GM21360 (cell line): ENCODE results near the gene NARF.
"Not testable (repeated sequence)": the region's sequence is repeated elsewhere in the genome, so short reads cannot be mapped to it uniquely, and the experiment has no call there.

Experiments
- ATAC-seq: cut with Tn5 transposase; IDR thresholded peaks from one replicate; pipeline ENCODE4 v1.9.1; 2021; ENCODE audit warnings: mild to moderate bottlenecking, moderate library complexity; ENCODE audit not compliant: unreplicated experiment

Gene NARF

DNA sequence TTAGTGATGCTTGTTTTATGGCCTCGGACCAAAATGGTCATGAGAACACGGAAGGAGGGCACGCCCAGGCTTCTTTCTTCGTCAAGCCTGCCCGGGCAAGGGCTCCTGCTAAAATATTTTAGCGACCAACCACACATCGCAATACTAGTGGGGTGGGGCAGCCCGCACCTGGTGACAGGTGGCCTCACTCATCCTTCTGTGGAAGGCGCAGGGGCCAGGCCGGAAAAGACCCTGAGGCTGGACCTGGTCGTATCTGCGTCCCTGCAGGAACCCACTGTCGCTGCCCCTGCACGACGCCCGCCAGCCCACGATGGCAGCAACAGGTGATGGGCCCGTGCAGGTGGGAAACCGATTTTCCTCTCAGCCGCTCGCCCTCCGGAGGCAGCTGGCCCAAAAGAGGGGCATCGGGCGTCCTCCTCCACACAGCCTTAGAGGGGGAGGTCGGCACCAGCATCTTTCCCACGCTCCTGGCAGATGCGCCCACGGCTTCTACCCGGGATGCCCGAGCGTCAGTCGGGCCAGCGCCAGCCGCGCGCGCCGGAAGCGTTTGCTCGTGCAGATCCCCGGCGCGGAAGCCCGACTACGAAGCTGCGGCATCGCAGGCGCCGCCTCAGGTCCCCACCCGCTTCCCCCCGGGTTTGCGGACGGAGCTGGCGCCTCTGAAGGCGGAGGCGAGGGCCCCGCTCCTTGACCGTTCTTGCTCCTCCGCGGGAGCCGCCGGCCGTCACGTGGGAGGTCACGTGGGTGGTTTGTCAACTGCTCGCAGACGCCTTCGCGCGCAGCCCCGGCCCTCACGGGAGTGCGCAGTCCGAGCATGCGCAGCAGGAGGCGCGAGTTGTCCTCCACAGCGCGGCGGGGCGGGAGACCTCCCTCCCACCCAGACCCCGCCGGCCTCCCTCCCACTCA lies 38.2 kb downstream of the NARF start:
- ATAC-seq = peak; percentile 49

DNA sequence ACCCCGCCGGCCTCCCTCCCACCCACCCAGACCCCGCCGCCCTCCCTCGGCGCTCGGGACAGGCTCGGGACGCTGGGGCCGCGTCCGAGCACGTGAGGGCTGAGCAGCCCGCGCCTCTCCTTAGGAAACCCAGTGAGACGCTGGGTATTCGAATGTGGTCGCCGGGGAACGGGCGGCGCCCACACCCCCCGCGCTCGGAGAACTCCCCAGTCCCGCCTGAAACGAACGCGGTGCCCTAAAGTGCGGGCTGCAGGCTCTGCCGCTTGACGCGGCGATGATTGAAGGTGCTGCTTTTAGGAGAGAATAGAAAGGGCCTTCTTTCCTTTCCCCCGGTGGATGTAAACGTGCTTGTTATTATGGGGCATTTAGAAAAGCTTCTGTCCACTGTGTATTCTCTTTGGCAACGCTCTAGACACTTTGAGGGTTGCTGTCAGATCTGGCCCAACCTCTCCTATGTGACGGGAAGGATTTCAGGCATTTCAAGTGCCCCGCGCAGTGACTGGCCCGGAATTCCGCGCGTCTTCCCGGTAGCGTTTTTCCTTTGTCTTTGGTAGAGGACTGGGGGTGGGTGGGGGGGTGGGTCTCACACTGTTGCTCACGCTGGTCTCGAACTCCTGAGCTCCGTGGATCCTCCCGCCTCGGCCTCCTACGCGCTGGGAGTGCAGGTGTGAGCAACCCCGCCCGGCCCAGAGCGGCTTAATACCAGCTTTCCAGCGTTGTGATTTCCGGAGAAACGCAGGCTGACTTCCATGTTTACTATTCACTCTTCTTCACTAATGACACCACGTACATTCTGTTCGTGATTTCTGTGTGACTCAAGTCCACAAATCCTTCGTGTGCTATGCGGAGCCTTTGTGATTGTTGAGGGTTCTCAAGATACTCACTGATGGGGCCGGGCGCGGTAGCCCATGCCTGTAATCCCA lies 39.2 kb downstream of the NARF start:
- ATAC-seq = peak; percentile 3

DNA sequence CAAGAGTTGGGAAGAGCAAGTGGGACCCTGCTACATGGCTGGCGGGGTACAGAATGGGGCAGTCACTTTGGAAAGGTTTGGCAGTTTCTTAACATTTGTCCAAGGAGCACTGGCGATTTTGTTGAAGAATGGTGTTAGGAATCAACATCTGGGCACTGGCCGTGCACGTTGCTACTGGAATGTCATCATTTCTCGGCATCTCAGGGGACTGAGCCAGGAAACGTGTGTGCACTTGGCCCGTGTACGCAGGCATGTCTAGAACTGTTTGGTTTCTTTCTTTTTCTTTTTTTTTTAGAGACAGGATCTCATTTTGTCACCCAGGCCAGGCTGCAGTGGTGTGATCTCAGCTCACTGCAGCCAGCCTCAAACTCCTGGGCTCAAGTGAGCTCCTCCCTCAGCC lies 43.7 kb downstream of the NARF start:
- no peak for ATAC-seq

DNA sequence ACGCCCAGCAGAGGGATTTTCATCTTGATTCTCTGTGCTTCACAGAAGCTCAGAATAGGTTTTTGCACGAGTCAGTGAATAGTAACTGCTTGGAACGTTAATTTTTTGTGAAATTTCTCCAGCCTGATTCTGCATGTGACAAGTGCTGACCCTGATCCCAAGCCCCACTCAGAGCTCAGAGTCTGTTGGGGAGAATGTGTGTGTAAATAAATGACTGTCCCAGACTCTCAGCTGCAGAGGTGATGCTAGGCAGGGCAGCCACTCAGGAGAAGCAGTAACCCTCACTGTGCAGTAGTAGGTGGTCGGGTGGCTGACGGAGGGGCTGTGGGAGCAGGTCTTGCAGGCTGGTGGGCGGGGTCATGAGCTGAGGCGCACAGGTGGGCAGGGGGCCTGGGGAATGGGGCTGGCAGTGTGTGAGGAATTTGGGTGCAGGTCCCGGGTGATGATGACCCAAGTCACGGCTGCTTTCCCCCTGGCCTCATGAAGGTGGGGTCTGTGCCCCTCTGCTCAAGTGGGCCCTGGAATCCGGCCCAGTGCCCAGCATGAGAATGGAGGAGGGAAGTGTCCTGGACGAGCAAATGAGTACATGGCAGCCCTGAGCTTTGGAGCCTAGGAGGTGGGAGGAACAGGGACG lies 44.7 kb downstream of the NARF start:
- no peak for ATAC-seq

DNA sequence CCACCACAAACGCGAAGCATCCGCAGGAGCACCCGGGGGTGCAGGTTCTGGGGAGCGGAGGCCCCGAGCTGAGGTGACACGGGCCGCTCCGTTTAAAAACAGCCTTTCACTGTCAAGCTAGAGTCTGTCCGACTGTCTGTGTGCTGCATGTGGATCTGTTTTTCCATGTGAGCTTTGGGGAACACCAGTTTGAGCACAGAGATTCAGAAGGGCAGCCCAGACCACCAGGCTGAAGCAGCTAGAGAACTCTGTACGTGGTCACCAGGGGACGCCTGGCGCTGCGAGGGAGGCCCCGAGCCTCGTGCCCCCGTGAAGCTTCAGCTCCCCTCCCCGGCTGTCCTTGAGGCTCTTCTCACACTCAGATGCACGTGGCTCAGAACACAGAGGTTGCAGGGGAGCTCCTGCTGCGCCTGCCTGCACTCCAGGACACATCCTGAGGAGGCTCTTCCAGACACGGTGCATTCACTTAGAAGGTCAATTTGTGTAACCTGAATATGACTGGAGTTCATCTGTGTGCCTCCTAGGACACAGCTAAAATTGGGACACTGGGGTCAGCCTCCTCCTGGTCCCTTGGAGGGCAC lies 45.3 kb downstream of the NARF start:
- no peak for ATAC-seq

DNA sequence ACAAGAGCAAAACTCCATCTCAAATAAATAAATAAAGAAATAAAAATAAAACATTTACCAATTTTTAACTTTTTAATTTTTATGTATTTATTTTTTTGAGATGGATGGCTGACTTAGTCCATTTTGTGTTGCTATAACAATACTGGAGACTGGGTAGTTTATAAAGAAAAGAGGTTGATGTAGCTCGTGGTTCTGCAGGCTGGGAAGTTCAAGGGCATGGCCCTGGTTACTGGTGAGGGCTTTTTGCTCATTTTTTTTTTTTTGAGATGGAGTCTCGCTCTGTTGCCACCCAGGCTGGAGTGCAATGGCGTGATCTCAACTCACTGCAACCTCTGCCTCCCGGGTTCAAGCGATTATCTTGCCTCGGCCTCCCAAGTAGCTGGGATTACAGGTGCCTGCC lies 46.8 kb downstream of the NARF start:
- no peak for ATAC-seq

DNA sequence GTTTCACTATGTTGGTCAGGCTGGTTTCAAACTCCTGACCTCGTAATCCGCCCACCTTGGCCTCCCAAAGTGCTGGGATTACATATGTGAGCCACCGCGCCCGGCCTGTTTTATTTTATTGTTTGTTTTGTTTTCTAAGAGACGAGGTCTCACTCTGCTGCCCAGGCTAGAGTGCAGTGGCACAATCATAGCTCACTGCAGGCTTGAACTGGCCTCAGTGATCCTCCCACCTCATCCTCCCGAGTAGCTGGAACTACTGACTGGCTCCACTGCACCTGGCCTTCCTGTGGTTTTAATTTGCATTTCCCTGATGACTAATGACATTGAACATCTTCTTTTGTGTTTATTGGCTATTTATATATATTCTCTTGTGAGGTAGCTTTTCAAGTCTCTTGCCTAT lies 47.9 kb downstream of the NARF start:
- peak; percentile 88 for ATAC-seq

DNA sequence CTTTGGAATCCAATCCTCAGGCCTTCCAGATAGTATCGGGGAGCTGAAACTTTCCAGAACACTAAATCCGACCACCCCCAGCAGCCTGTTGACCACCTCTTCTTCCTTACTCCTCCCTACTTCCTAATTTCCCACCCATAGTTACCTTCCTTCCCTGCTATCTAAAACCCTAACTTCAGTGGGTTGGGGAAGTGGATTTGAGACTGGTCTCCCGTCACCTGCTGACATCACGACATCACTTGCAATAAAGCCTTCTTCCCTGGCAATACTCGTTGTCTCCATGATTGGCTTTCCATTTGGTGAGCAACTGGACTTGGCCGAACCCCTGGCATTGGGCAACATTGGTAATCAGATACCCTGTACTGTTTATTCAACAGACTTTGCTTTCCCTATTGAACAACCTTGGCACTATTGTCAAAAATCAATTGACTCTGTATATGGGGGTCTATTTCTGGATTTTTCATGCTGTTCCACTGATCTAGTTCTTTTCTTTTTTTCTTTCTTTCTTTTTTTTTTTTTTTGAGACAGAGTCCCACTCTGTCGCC lies 49.2 kb downstream of the NARF start:
- ATAC-seq = no peak

DNA sequence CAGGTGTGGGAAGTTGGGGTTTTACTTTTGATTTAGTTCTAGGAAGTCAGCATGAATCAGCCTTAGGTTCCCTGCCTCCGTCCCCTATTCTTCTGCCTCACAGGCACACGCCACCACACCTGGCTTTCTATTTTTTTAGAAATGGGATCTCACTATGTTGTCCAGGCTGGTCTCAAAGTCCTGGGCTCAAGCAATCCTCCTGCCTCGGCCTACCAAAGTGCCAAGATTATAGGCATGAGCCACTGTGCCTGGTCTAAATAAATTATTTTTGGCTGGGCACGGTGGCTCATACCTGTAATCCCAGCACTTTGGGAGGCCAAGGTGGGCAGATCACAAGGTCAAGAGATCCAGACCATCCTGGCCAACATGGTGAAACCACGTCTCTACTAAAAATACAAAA lies 53.1 kb downstream of the NARF start:
- ATAC-seq = not testable (repeated sequence)

DNA sequence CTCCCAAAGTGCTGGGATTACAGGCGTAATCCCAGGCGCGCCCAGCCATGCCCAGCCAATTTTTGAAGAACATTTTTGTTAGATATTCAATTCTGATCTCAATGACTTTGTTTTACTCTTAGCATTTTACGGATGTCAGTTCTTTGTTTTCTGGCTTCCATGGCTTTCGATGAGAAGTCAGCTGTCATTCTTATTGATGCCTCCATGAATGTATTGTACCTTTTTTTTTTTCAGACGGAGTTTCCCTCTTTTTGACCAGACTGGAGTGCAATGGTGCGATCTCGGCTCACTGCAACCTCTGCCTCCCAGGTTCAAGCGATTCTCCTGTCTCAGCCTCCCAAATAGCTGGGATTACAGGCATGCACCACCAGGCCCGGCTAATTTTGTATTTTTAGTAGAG lies 55.3 kb downstream of the NARF start:
- ATAC-seq = not testable (repeated sequence)

DNA sequence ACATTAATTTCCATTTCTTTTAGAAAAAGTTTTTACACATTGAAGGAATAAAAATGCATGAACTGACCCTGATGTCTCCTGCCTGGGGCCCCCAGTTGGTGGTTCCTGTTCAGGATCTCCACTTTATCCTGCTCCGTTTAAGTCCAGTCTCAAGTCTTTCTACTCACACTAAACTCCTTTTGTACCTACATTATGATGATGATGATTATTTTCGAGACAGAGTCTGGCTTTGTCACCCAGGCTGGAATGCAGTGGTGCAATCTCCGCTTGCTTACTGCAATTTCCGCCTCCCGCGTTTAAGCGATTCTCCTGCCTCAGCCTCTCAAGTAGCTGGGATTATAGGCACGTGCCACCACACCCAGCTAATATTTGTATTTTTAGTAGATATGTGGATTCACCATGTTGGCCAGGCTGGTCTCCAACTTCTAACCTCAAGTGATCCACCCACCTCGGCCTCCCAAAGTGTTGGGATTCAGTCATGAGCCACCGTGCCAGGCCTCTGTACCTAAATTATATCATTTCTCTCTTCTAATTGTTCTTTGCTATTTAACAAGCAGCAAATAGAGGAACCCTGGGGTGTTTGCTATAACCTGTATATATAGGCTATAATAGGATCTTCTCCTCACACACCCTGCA lies 58.8 kb downstream of the NARF start:
- no peak for ATAC-seq

DNA sequence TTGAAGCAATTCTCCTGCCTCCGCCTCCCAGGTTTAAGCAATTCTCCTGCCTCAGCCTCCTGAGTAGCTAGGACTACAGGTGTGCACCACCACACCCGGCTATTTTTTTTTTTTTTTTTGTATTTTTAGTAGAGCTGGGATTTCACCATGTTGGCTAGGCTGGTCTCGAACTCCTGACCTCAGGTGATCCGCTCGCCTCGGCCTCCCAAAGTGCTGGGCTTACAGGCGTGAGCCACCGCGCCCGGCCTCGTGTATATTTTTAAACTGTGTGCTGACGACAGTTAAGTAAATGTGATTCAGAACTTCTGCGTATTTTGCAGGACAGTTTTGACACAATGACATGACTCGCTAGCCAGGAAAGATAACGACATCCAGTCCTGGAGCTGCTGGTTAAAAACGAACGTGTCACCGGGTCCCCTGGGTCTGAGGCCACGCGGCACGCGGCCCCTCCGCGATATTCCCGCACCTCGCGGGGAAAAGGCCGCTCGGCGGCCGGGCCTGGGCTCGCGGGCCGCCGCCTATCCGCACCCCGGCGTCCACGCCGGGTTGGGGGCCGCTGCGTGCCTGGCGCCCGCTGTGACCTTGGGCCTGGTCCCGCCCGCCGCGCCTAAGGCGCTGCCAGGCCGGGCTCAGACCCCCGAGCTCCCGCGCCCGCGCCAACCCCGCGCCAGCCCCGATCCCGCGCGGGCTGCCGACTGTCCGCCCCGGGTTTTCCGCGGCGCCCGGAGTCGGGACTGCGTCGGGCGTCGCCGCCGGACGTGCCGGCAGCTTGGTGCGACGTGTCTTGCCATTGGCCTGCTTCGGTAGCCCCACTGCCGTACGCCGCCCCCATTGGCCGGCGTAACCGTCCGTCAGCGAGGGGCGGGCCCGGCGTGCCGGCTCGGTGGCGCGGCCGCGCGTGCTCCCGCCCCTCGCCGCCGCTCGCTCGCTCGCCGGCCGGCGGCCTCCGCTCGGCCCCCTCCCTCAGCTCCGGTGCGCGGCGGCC lies 60.6 kb downstream of the NARF start, which contains the start of gene FOXK2:
Gene FOXK2, plus strand, starts transcription at position 907 of the 985 bp plus-strand sequence. CDS start 157 bp downstream, outside the sequence.
- peak; percentile 90 for ATAC-seq

DNA sequence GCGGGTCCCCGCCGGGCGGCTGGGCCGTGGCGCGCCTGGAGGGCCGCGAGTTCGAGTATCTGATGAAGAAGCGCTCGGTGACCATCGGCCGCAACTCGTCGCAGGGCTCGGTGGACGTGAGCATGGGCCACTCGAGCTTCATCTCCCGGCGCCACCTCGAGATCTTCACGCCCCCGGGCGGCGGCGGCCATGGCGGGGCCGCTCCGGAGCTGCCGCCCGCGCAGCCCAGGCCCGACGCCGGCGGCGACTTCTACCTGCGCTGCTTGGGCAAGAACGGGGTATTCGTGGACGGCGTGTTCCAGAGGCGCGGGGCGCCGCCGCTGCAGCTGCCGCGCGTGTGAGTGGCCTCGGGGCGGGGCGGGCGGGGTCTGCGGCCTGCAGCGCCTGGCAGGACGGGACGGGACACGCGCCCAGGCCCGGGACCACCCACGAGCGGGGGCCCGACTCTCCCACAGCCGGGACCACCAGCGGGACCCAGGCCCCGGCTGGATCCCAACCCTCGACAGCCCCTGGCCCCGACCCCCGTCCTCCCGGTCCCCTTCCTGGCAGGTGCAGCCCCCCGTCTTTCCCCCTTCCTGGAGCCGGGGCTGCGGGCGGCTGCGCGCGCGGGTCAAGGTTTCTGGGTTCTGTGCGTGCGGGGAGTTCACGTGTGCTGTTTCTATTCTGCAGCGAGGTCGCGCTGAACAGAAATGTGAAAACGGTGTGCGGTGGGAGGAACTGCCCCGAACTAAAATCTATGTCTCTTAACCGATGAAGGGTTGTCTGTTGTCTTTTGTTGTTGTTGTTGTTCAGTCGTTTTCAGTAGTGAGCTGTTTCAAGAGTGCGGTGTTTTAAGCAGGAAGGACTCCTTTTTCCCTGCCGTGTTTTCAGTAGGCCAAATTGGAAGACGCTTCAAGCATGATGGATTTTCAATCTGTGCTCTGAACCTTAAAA lies 61.7 kb downstream of the NARF start:
- ATAC-seq = peak; percentile 17

DNA sequence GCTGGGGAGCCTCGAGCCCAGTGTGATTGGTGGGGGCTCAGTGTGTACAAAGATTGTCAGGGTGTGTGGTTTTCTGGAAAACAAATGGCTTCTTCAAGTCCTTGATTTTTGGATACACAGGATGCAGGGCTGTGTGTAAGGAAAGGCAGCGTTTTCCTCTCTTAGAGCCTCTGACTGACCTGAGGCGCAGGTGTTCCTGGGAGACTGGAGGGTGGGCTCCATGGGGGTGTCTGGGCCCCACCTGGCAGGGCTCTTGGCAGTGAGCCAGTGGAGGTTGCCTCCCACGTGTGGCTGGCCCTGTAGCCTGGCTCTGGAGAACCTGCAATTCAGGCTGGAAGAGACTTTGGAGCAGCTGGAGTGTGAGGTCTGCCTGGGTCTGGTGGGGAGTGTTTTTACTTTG lies 66.0 kb downstream of the NARF start:
- no peak for ATAC-seq

DNA sequence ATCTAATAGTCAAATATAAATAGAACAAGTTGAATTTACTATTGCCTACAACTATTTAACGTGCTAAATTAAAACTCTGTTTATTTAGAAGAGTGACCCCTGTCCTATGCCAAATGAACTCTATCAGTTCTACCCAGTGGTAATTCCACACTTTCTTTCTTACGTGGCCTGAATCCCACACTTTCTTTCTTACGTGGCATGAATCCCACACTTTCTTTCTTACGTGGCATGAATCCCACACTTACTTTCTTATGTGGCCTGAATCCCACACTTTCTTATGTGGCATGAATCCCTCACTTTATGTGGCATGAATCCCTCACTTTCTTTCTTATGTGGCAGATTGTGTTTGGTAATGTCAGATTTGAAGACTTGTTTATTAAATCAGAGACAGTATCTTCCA lies 67.2 kb downstream of the NARF start:
- no peak for ATAC-seq

DNA sequence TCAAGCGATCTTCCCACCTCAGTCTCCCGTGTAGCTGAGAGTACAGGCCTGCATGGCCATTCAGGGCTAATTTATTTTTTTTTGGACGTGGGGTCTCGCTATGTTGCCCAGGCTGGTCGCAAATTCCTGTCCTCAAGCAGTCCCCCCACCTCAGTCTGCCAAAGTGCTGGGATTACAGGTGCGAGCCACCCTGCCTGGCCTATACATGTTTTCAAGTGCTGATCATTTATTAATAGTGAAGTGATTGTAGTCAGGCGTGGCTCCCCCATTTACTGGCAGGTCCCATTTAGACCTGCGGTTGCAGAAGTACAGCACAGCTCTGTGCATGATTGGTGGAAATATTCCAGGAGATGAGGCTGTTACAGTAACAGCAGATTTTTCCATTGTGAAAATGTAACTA lies 69.4 kb downstream of the NARF start:
- ATAC-seq = no peak

DNA sequence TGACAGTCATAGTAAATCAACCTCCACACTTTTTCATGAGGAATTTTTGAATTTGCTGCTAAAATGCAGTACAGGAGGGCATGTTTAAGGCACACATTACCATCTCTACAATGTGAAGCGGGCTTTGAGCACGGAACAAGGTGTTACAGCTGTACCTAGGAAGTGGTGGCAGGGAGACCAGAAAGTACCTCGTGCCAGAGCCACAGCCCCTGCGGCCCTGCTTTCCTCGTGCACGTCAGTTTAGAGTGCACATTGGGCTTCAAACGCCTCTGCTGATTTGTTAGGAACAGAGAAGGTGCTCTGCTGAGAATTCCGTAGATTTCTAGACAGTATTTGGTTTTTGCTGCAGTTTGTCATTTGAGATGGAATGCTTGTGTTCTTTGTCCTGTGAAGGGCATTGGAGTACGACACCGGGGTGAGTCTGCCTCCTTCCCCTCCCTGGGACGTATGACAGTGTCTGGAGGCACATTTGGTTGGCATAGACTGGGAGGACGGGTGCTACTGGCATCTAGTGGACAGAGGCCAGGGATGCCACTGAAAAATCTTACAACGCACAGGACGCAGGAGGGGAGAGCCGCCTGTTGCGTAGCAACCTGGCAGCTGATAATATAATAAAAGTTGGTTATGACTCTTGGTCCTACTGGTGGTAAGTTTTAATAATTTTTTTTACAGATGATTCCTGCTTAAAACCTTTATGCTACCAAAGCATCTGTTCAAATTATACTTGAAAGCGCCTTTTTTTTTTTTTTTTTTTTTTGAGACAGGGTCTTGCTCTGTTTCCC lies 70.1 kb downstream of the NARF start:
- ATAC-seq = no peak
